ENCODE data around the gene EFNA3.
A peak's percentile ranks its signal among the peaks of the same experiment; 100 is the strongest.

DNA sequence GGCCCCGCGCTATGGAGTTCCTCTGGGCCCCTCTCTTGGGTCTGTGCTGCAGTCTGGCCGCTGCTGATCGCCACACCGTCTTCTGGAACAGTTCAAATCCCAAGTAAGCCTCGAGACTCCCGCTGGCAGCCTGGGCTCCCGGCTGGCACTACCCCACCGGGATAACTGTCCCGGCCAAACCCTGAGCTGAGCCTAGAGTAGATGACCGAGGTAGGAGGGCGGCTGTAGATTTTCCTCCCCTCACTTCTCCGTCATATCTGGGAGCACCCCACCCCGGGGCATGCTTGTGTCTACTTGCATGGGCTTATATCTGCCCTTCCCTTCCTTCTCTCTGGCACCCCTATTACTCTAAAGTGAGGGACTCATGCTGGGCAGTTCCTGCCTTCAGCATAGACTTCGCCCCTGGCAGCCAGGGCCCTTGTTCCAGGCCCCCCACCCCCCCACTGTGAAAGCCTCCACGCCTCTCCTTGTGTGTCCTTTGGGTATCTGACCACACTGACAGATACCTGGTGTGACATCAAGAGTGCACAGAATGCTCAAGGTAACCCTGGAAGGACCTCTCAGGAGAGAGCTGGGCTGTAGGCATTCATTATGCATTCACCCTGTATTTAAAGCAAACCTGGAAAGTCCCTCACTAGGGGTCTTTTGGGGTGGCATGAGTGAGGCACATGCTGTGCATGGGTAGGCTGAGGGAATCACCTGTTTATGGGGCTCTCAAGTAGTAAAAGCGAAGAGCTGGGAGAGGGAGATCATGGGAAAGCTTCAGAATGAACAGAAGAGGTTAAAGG, 49.5 kb downstream of the EFNA3 start:
- TF ChIP-seq RFX5 (IDR thresholded peaks at IDR 0.05; ENCODE audit: low read depth, low read length): no peak
- TF ChIP-seq POLR2A (conservative IDR thresholded peaks at IDR 0.05): 0 out of 2 replicates have a peak, but pooled peaks have one; percentile 33
- TF ChIP-seq, protein P1, sequence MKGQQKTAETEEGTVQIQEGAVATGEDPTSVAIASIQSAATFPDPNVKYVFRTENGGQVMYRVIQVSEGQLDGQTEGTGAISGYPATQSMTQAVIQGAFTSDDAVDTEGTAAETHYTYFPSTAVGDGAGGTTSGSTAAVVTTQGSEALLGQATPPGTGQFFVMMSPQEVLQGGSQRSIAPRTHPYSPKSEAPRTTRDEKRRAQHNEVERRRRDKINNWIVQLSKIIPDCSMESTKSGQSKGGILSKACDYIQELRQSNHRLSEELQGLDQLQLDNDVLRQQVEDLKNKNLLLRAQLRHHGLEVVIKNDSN (CRISPR knock-in tag; IDR thresholded peaks at IDR 0.05): no peak
- no peak for TF ChIP-seq ZNF184 (CRISPR knock-in tag; IDR thresholded peaks at IDR 0.05)
- TF ChIP-seq NCOA1 (IDR thresholded peaks at IDR 0.05; ENCODE audit: low read depth): no peak
- TF ChIP-seq, protein P2, sequence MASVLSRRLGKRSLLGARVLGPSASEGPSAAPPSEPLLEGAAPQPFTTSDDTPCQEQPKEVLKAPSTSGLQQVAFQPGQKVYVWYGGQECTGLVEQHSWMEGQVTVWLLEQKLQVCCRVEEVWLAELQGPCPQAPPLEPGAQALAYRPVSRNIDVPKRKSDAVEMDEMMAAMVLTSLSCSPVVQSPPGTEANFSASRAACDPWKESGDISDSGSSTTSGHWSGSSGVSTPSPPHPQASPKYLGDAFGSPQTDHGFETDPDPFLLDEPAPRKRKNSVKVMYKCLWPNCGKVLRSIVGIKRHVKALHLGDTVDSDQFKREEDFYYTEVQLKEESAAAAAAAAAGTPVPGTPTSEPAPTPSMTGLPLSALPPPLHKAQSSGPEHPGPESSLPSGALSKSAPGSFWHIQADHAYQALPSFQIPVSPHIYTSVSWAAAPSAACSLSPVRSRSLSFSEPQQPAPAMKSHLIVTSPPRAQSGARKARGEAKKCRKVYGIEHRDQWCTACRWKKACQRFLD (CRISPR knock-in tag; IDR thresholded peaks at IDR 0.05): no peak
- no peak for TF ChIP-seq MAZ (CRISPR knock-in tag; conservative IDR thresholded peaks at IDR 0.05 in 1 of 2, IDR thresholded peaks at IDR 0.05 in 1 of 2)
- no peak for TF ChIP-seq POLR2AphosphoS5 (IDR thresholded peaks at IDR 0.05; ENCODE audit: control insufficient read depth, insufficient read depth, low read depth, low read length)
- no peak for TF ChIP-seq MAFK (IDR thresholded peaks at IDR 0.05; ENCODE audit: low read length)
- no peak for TF ChIP-seq POLR2AphosphoS2 (IDR thresholded peaks at IDR 0.05; ENCODE audit: low read length)
- TF ChIP-seq, protein P3, sequence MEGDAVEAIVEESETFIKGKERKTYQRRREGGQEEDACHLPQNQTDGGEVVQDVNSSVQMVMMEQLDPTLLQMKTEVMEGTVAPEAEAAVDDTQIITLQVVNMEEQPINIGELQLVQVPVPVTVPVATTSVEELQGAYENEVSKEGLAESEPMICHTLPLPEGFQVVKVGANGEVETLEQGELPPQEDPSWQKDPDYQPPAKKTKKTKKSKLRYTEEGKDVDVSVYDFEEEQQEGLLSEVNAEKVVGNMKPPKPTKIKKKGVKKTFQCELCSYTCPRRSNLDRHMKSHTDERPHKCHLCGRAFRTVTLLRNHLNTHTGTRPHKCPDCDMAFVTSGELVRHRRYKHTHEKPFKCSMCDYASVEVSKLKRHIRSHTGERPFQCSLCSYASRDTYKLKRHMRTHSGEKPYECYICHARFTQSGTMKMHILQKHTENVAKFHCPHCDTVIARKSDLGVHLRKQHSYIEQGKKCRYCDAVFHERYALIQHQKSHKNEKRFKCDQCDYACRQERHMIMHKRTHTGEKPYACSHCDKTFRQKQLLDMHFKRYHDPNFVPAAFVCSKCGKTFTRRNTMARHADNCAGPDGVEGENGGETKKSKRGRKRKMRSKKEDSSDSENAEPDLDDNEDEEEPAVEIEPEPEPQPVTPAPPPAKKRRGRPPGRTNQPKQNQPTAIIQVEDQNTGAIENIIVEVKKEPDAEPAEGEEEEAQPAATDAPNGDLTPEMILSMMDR (IDR thresholded peaks at IDR 0.05 in 2 of 3, conservative IDR thresholded peaks at IDR 0.05 in 1 of 3; ENCODE audit: insufficient read depth in 2 of 3, low read depth in 1 of 3, low read length in 3 of 3): no peak
- no peak for TF ChIP-seq ARNT (IDR thresholded peaks at IDR 0.05)
